Fibroblast of mammary gland (primary cell): ENCODE results near the gene SUSD5.

ENCODE experiments used
- DNase-seq: peaks from one replicate; pipeline ENCODE4 v3.0.0-alpha.2; 2010; ENCODE audit warnings: low read depth
- H3K4me3 ChIP-seq: 2 replicates; pipeline ENCODE4 v1.5.1; 2011; ENCODE audit warnings: low read depth, mild to moderate bottlenecking, low read length, moderate library complexity; ENCODE audit not compliant: control insufficient read depth
- TF ChIP-seq, protein P1 (sequence below): conservative IDR thresholded peaks from 2 replicates; pipeline ENCODE4 v1.5.1; 2011; ENCODE audit warnings: low read depth, low read length, inconsistent platforms; ENCODE audit not compliant: control insufficient read depth, insufficient read depth

Gene SUSD5

GRCh38 chr3:33159981-33160380 is 58.6 kb downstream of the SUSD5 start:
- DNase-seq: no peak
- TF ChIP-seq, protein P1, sequence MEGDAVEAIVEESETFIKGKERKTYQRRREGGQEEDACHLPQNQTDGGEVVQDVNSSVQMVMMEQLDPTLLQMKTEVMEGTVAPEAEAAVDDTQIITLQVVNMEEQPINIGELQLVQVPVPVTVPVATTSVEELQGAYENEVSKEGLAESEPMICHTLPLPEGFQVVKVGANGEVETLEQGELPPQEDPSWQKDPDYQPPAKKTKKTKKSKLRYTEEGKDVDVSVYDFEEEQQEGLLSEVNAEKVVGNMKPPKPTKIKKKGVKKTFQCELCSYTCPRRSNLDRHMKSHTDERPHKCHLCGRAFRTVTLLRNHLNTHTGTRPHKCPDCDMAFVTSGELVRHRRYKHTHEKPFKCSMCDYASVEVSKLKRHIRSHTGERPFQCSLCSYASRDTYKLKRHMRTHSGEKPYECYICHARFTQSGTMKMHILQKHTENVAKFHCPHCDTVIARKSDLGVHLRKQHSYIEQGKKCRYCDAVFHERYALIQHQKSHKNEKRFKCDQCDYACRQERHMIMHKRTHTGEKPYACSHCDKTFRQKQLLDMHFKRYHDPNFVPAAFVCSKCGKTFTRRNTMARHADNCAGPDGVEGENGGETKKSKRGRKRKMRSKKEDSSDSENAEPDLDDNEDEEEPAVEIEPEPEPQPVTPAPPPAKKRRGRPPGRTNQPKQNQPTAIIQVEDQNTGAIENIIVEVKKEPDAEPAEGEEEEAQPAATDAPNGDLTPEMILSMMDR: no peak
- no peak overlapping the region for H3K4me3 ChIP-seq

- no peak overlapping the region for H3K4me3 ChIP-seq
- DNase-seq: no peak
- TF ChIP-seq, protein P1: no peak
Measured at GRCh38 chr3:33159234-33159633, 59.4 kb downstream of the SUSD5 start.

- DNase-seq: no peak
- TF ChIP-seq, protein P1: no peak
- no peak overlapping the region for H3K4me3 ChIP-seq
Measured at GRCh38 chr3:33155301-33155700, 63.3 kb downstream of the SUSD5 start.

GRCh38 chr3:33153782-33154181 is 64.8 kb downstream of the SUSD5 start:
- no peak for DNase-seq
- no peak overlapping the region for H3K4me3 ChIP-seq
- TF ChIP-seq, protein P1: no peak

GRCh38 chr3:33152363-33153360 is 65.9 kb downstream of the SUSD5 start:
- TF ChIP-seq, protein P1: no peak
- no peak for DNase-seq
- H3K4me3 ChIP-seq: no peak overlapping the region

GRCh38 chr3:33149342-33149741 is 69.3 kb downstream of the SUSD5 start:
- TF ChIP-seq, protein P1: no peak
- no peak for DNase-seq
- H3K4me3 ChIP-seq: no peak overlapping the region
